ENCODE results near the gene MRPL52.
"Not testable (repeated sequence)": the region's sequence is repeated elsewhere in the genome, so short reads cannot be mapped to it uniquely, and the experiment has no call there.

The MRPL52 gene

DNA sequence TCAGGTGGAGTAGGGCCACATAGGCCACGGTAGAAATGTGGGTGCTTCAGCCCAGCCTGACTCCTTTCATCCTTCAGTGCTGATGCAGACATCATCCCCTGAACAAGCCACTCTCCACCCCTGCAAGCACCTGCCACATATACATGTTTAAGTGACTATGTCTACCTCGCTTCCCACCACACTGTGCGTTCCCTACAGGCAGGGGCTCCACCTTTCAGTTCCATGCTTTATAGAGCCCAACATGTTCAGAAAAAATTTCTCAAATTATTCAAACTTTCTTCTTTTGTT lies 26.1 kb upstream of the MRPL52 start:
- DNase-seq = no peak
- TF ChIP-seq, protein P1, sequence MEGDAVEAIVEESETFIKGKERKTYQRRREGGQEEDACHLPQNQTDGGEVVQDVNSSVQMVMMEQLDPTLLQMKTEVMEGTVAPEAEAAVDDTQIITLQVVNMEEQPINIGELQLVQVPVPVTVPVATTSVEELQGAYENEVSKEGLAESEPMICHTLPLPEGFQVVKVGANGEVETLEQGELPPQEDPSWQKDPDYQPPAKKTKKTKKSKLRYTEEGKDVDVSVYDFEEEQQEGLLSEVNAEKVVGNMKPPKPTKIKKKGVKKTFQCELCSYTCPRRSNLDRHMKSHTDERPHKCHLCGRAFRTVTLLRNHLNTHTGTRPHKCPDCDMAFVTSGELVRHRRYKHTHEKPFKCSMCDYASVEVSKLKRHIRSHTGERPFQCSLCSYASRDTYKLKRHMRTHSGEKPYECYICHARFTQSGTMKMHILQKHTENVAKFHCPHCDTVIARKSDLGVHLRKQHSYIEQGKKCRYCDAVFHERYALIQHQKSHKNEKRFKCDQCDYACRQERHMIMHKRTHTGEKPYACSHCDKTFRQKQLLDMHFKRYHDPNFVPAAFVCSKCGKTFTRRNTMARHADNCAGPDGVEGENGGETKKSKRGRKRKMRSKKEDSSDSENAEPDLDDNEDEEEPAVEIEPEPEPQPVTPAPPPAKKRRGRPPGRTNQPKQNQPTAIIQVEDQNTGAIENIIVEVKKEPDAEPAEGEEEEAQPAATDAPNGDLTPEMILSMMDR (IDR thresholded peaks at IDR 0.05; ENCODE audit: low read depth, low read length) = no peak
- Histone ChIP-seq H3K36me3 (no peaks in the 10 kb centered on the region), H3K27ac (no peak overlapping the region), H3K9me3 (ENCODE audit: severe bottlenecking) (peaks cover 3% of the 10 kb centered on the region), H3K4me3 (ENCODE audit: low read depth, low read length) (no peak overlapping the region), H3K27me3 (ENCODE audit: insufficient read depth, low read depth, severe bottlenecking) (peaks cover 6% of the 10 kb centered on the region)

GRCh38 chr14:22805235-22805634 lies 24.5 kb upstream of the MRPL52 start:
- H3K27me3 ChIP-seq (ENCODE audit: insufficient read depth, low read depth, severe bottlenecking); H3K9me3 ChIP-seq (ENCODE audit: severe bottlenecking); DNase-seq; H3K4me3 ChIP-seq (ENCODE audit: low read depth, low read length); H3K27ac ChIP-seq; H3K36me3 ChIP-seq: not testable (repeated sequence)

DNA sequence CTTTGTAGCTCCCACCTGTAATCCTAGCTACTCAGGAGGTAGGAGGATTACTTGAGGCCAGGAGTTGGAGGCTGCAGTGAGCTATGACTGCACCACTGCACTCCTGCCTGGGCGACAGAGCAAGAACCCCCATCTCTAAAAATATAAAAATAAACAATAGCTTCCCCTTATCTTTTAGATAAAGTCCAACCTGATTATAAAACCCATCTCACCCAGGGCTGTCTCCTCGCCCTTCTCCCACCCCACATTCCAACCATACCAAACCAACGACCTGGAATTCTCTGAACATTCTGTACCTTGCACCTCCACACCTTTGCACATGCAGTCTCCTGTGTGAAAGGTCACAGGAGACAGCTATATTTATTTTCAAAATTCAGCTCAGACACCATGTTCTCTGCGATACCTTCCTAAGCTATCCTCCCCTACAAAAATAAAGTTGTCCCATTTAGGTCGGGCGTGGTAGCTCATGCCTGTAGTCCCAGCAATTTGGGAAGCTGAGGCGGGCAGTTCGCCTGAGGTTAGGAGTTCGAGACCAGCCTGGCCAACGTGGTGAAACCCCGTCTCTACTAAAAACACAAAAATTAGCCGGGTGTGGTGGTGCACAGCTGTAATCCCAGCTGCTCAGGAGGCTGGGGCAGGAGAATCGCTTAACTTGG lies 22.1 kb upstream of the MRPL52 start:
- TF ChIP-seq, protein P1 (IDR thresholded peaks at IDR 0.05; ENCODE audit: low read depth, low read length) = no peak
- DNase-seq = no peak
- peaks cover 3% of the 10 kb centered on the region for H3K27me3 ChIP-seq (ENCODE audit: insufficient read depth, low read depth, severe bottlenecking)
- H3K27ac ChIP-seq = no peak overlapping the region
- no peaks in the 10 kb centered on the region for H3K36me3 ChIP-seq
- H3K9me3 ChIP-seq (ENCODE audit: severe bottlenecking) = peaks cover 3% of the 10 kb centered on the region
- no peak overlapping the region for H3K4me3 ChIP-seq (ENCODE audit: low read depth, low read length)

DNA sequence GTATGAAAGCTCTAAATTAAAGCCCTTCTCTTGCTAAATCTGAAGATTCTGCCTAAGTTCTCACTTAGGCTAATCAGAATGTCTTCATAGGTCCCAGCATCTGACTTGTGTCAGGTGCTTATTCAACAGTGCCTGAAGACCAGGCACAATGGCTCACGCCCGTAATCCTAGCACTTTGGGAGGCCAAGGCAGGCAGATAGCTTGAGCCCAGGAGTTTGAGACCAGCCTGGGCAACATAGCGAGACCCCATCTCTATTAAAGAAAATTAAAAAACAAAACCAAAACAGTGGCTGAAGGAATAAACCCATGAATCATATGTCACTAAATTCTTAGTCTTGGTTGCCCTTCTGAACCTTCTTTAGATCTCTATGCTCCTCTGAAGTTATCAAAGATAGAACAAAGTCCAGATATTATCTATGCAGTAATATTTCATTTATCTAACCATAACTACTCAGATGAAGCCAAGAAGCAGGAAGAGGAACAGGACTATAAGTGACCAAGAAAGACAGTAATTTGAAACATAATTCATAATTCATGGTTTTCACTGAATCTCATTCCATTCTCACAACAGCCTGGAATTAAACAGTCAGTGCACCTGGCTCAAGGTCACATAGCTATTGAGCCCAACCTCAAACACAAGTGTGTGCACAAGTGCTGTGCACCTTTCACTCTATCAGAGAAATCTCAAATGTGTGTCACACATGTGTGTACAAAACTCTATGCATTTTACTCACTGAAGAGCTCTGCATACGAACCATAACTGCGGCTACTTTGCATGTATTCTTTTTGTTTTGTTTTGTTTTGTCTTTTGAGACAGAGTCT lies 21.1 kb upstream of the MRPL52 start:
- DNase-seq = no peak
- Histone ChIP-seq H3K27me3 (ENCODE audit: insufficient read depth, low read depth, severe bottlenecking) (peaks cover 3% of the 10 kb centered on the region), H3K27ac (no peak overlapping the region), H3K36me3 (no peaks in the 10 kb centered on the region), H3K9me3 (ENCODE audit: severe bottlenecking) (peaks cover 3% of the 10 kb centered on the region), H3K4me3 (ENCODE audit: low read depth, low read length) (no peak overlapping the region)
- TF ChIP-seq, protein P1 (IDR thresholded peaks at IDR 0.05; ENCODE audit: low read depth, low read length) = no peak

- H3K27me3 ChIP-seq (ENCODE audit: insufficient read depth, low read depth, severe bottlenecking) = peaks cover 6% of the 10 kb centered on the region
- TF ChIP-seq, protein P1 (IDR thresholded peaks at IDR 0.05; ENCODE audit: low read depth, low read length) = no peak
- no peak overlapping the region for H3K4me3 ChIP-seq (ENCODE audit: low read depth, low read length)
- DNase-seq = no peak
- H3K9me3 ChIP-seq (ENCODE audit: severe bottlenecking) = no peaks in the 10 kb centered on the region
- no peaks in the 10 kb centered on the region for H3K36me3 ChIP-seq
- H3K27ac ChIP-seq = no peak overlapping the region
These were observed 18.0 kb upstream of the MRPL52 start for GRCh38 chr14:22811722-22812121.

DNA sequence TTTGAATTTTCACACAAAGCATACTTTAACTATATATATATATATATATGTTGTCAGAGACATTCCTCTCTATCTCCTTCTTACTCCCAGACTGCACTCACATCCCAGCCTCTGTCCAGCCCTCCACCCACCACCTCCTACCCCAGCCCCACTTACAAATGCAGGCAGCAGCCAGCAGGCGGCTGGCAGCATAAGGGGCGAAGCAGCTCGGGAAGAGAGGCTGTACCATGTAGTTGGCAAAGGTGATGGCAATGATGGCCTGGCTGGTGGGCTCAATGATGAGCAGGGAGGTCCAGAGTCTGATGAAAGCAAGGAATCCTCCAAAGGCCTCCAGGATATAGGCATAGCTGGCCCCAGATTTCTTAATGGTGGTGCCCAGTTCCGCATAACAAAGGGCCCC lies 16.9 kb upstream of the MRPL52 start:
- DNase-seq = no peak
- peaks cover 6% of the 10 kb centered on the region for H3K27me3 ChIP-seq (ENCODE audit: insufficient read depth, low read depth, severe bottlenecking)
- no peak overlapping the region for H3K4me3 ChIP-seq (ENCODE audit: low read depth, low read length)
- H3K36me3 ChIP-seq = no peaks in the 10 kb centered on the region
- TF ChIP-seq, protein P1 (IDR thresholded peaks at IDR 0.05; ENCODE audit: low read depth, low read length) = no peak
- H3K9me3 ChIP-seq (ENCODE audit: severe bottlenecking) = no peaks in the 10 kb centered on the region
- H3K27ac ChIP-seq = no peak overlapping the region
